Measurements from ENCODE around the gene SLC8A1.

DNA sequence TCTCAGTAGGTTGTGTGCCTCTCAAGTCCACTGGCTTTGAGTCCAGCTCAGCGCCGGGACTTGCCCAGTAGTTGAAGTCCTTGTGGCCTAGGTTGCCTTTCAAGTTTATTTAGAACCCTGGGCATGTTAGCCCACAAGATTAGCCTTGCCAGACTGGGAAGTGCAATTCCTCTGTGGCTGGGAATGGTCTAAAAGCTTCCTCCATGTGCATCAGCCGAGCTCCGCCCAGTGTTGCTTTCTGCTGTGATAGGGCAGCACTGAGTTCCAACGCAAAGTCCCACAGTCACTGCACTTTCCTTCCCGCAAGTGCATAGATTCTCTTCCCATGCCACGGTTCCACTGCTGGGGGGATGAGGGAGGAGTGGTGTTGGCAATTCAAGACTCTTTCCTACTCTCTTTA is 364.0 kb downstream of the SLC8A1 start:
- TF ChIP-seq POLR2AphosphoS5 (IDR thresholded peaks at IDR 0.05; ENCODE audit: borderline replicate concordance, low read depth, low read length) (no peak), EZH2 (IDR thresholded peaks at IDR 0.05) (no peak)
